GM23338 (cell line): ENCODE data around the gene KCNF1. TPM values are rescaled to one million over a fixed set of nuclear protein-coding genes. Genes with fewer than 3 reads are reported as not detected.
A peak's percentile ranks its signal among the peaks of the same experiment; 100 is the strongest.

Source experiments
- ATAC-seq: fragments of 200-7000 bp; cut with Tn5 transposase; 3 replicates; pipeline ENCODE4 v1.9.1; 2020
- DNase-seq: peaks from one replicate; pipeline ENCODE4 v3.0.0-alpha.2; 2015; ENCODE audit warnings: low spot score
- H2AFZ ChIP-seq: fragments of 200-600 bp; sonication (generic); 2 replicates; pipeline ENCODE4 v1.8.0; 2016; ENCODE audit warnings: antibody characterized with exemption, mild to moderate bottlenecking, moderate library complexity
- H3F3A ChIP-seq: fragments of 200-600 bp; sonication (generic); replicated peaks from 2 replicates; pipeline ENCODE4 v1.8.0; 2017; ENCODE audit warnings: antibody characterized with exemption, mixed run types, low read depth
- H3K27ac ChIP-seq: fragments of 200-600 bp; sonication (generic); 2 replicates; pipeline ENCODE4 v1.6.1; 2016; ENCODE audit warnings: low read depth
- H3K27me3 ChIP-seq: fragments of 200-600 bp; sonication (generic); 2 replicates; pipeline ENCODE4 v1.8.0; 2016; ENCODE audit warnings: mild to moderate bottlenecking, mixed run types, moderate library complexity; ENCODE audit not compliant: insufficient read depth
- H3K36me3 ChIP-seq: fragments of 200-600 bp; sonication (generic); 2 replicates; pipeline ENCODE4 v1.8.0; 2016; ENCODE audit warnings: mild to moderate bottlenecking; ENCODE audit not compliant: insufficient read depth
- H3K4me1 ChIP-seq: fragments of 200-600 bp; sonication (generic); 2 replicates; pipeline ENCODE4 v1.8.0; 2016; ENCODE audit warnings: mild to moderate bottlenecking, moderate library complexity; ENCODE audit not compliant: insufficient read depth
- H3K4me2 ChIP-seq: fragments of 200-600 bp; sonication (generic); 2 replicates; pipeline ENCODE4 v1.7.1; 2017; ENCODE audit warnings: mixed run types
- H3K4me3 ChIP-seq: fragments of 200-600 bp; sonication (generic); 2 replicates; pipeline ENCODE4 v1.6.1; 2016; ENCODE audit warnings: mixed run types
- H3K79me2 ChIP-seq: fragments of 200-600 bp; sonication (generic); replicated peaks from 2 replicates; pipeline ENCODE4 v1.8.0; 2017; ENCODE audit warnings: mild to moderate bottlenecking; ENCODE audit not compliant: insufficient read depth
- H3K9me2 ChIP-seq: fragments of 200-600 bp; sonication (generic); 2 replicates; pipeline ENCODE4 v1.8.0; 2017; ENCODE audit not compliant: insufficient read depth
- H4K20me1 ChIP-seq: fragments of 200-600 bp; sonication (generic); replicated peaks from 2 replicates; pipeline ENCODE4 v1.8.0; 2017; ENCODE audit warnings: mild to moderate bottlenecking; ENCODE audit not compliant: insufficient read depth
- H3K27ac Mint-ChIP-seq: 2 replicates; pipeline ENCODE4 v1.8.0; 2020; ENCODE audit warnings: inconsistent platforms, mild to moderate bottlenecking, moderate library complexity, mixed read lengths
- H3K27me3 Mint-ChIP-seq: 3 replicates; pipeline ENCODE4 v1.8.0; 2022; ENCODE audit warnings: low read depth, mild to moderate bottlenecking, moderate library complexity, mixed read lengths, inconsistent platforms; ENCODE audit not compliant: insufficient read depth, poor library complexity
- H3K36me3 Mint-ChIP-seq: 3 replicates; pipeline ENCODE4 v1.8.0; 2021; ENCODE audit warnings: low read depth, mild to moderate bottlenecking, inconsistent platforms, moderate library complexity, mixed read lengths
- H3K4me1 Mint-ChIP-seq: 3 replicates; pipeline ENCODE4 v1.8.0; 2020; ENCODE audit warnings: mild to moderate bottlenecking, inconsistent platforms, mixed read lengths
- H3K4me3 Mint-ChIP-seq: 3 replicates; pipeline ENCODE4 v1.8.0; 2021; ENCODE audit warnings: moderate library complexity, mild to moderate bottlenecking, inconsistent platforms, mixed read lengths
- H3K9me3 Mint-ChIP-seq: 3 replicates; pipeline ENCODE4 v1.8.0; 2020; ENCODE audit warnings: moderate library complexity, mild to moderate bottlenecking, inconsistent platforms, mixed read lengths
- CREB1 ChIP-seq: fragments of 250-450 bp; sonication (Bioruptor Pico); IDR thresholded peaks from 2 replicates; pipeline ENCODE4 v1.5.0; 2020; ENCODE audit warnings: low read depth, mild to moderate bottlenecking, moderate library complexity
- ETS1 ChIP-seq: IDR thresholded peaks from 2 replicates; pipeline ENCODE4 v1.6.1; 2016; ENCODE audit warnings: antibody characterized with exemption
- polyA plus RNA-seq: library from polyadenylated mRNA; unstranded; fragments of >200 nt; fragmentation: Nextera tagmentation; extraction: Ambion mirVana; gene quantifications from 2 replicates; pipeline ENCODE4 v1.2.1, GENCODE V29; 2016
- total RNA-seq: library from RNA; depleted of rRNA; stranded (reverse); fragments of >200 nt; shearing (Covaris generic); gene quantifications from 2 replicates; pipeline ENCODE4 v1.2.3, GENCODE V29; 2014
- TF ChIP-seq, protein P1 (sequence below), 2 experiments: fragments of 200-600 bp in 1 of 2; sonication (generic) in 1 of 2; conservative IDR thresholded peaks; 2 replicates each; pipeline versions ENCODE4 v1.5.1 to v1.6.1; 2016 to 2017; ENCODE audit warnings: antibody characterized with exemption in 2 of 2, low read depth in 2 of 2, mild to moderate bottlenecking in 2 of 2, moderate library complexity in 1 of 2

The KCNF1 gene
- total and polyA plus RNA-seq, 2 experiments from 2014 or later = 0.11 to 1.5 TPM

- Mint-ChIP-seq H3K27ac (no peak overlapping the region), H3K4me3 (no peak overlapping the region), H3K9me3 (peaks cover 11% of the 10 kb centered on the region), H3K27me3 (peaks cover 29% of the 10 kb centered on the region), H3K36me3 (peaks cover 7% of the 10 kb centered on the region; the same call in 2 of the 3 replicates), H3K4me1 (peaks cover 22% of the 10 kb centered on the region)
- peak; percentile 87 for DNase-seq
- Histone ChIP-seq H3K4me3 (no peak overlapping the region), H3K79me2 (no peaks in the 10 kb centered on the region), H2AFZ (peak overlapping the region; percentile 43; the same call in 1 of the 2 replicates), H3K9me2 (no peaks in the 10 kb centered on the region), H3K4me1 (peaks cover 5% of the 10 kb centered on the region; the same call in 1 of the 2 replicates), H3K36me3 (no peaks in the 10 kb centered on the region), H3K27me3 (peaks cover 40% of the 10 kb centered on the region), H3F3A (no peaks in the 10 kb centered on the region), H4K20me1 (no peaks in the 10 kb centered on the region), H3K4me2 (no peak overlapping the region), H3K27ac (no peak overlapping the region)
- TF ChIP-seq, protein P1, sequence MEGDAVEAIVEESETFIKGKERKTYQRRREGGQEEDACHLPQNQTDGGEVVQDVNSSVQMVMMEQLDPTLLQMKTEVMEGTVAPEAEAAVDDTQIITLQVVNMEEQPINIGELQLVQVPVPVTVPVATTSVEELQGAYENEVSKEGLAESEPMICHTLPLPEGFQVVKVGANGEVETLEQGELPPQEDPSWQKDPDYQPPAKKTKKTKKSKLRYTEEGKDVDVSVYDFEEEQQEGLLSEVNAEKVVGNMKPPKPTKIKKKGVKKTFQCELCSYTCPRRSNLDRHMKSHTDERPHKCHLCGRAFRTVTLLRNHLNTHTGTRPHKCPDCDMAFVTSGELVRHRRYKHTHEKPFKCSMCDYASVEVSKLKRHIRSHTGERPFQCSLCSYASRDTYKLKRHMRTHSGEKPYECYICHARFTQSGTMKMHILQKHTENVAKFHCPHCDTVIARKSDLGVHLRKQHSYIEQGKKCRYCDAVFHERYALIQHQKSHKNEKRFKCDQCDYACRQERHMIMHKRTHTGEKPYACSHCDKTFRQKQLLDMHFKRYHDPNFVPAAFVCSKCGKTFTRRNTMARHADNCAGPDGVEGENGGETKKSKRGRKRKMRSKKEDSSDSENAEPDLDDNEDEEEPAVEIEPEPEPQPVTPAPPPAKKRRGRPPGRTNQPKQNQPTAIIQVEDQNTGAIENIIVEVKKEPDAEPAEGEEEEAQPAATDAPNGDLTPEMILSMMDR (conservative IDR thresholded peaks at IDR 0.05; ENCODE audit: low read depth in 2 of 2) = peak; percentile 74 to 80
- TF ChIP-seq ETS1 = no peak
- ATAC-seq = peak; percentile 53
Measured at GRCh38 chr2:10909050-10909995, 2.4 kb upstream of the KCNF1 start.

DNA sequence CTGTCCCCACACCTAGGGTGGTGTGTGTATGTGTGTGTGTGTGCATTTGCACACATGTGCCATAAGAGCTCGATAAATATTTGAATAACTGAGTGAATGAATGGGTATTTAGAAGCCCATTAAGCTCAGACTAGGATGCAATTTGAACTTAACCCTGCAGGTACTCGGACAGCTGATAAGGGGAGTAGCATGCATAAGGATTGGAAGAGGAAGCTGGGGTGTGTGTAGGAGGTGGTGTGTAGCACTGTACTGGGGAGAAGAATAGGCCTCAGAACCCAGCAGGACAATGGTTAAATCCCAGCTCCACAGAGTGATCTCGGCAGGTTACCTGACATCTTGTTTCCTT, 1.8 kb upstream of the KCNF1 start:
- Histone ChIP-seq H3F3A (no peaks in the 10 kb centered on the region), H3K27ac (no peak overlapping the region), H3K4me3 (no peak overlapping the region), H3K4me2 (no peak overlapping the region), H3K9me2 (no peaks in the 10 kb centered on the region), H4K20me1 (no peaks in the 10 kb centered on the region), H3K4me1 (peaks cover 5% of the 10 kb centered on the region; the same call in 1 of the 2 replicates), H3K79me2 (no peaks in the 10 kb centered on the region), H2AFZ (no peak overlapping the region), H3K36me3 (no peaks in the 10 kb centered on the region), H3K27me3 (peaks cover 40% of the 10 kb centered on the region)
- peaks cover 27% of the 10 kb centered on the region for H3K4me1 Mint-ChIP-seq
- peaks cover 2% of the 10 kb centered on the region; the same call in 2 of the 3 replicates for H3K36me3 Mint-ChIP-seq
- H3K27me3 Mint-ChIP-seq = peaks cover 31% of the 10 kb centered on the region
- no peak for ATAC-seq
- 0 out of 3 replicates have a peak overlapping the region, but pooled peaks have one; percentile 2 for H3K4me3 Mint-ChIP-seq
- H3K9me3 Mint-ChIP-seq = peaks cover 7% of the 10 kb centered on the region
- no peak for DNase-seq
- no peak overlapping the region for H3K27ac Mint-ChIP-seq
- TF ChIP-seq, protein P1 (conservative IDR thresholded peaks at IDR 0.05; ENCODE audit: low read depth in 2 of 2) = peak in 1 of 2 experiments; percentile 22; a peak in 1 of 4 replicates
- no peak for TF ChIP-seq CREB1
